Gastrocnemius medialis (tissue), 4 donors: ENCODE data around the gene MTAP. TPM values are rescaled to one million over a fixed set of nuclear protein-coding genes. Genes with fewer than 3 reads are reported as not detected.

ENCODE experiments used
- ATAC-seq, 2 donors: fragments of 150-250 bp; one replicate each; pipeline ENCODE4 v1.9.1; 2016
- DNase-seq, 2 donors: peaks; one replicate each; pipeline ENCODE4 v3.0.0-alpha.2; 2019
- H3K27ac ChIP-seq, 4 donors: fragments of 200-600 bp; sonication (generic); 1 replicate in 1 of 4; 2 replicates in 3 of 4; pipeline ENCODE4 v1.5.1; 2016 to 2018; ENCODE audit warnings: mild to moderate bottlenecking in 2 of 4, moderate library complexity in 1 of 4
- H3K27me3 ChIP-seq, 3 donors: fragments of 200-600 bp; sonication (generic) in 2 of 3; 1 replicate in 1 of 3; 2 replicates in 2 of 3; pipeline versions ENCODE4 v1.5.1 to v1.6.0; 2016 to 2019; ENCODE audit warnings: mild to moderate bottlenecking in 1 of 3, moderate library complexity in 1 of 3
- H3K36me3 ChIP-seq, 2 donors: fragments of 200-600 bp; sonication (generic) in 1 of 2; one replicate each; pipeline ENCODE4 v1.5.1; 2017 to 2018
- H3K4me1 ChIP-seq, 2 donors: fragments of 200-600 bp; sonication (generic) in 1 of 2; one replicate each; pipeline ENCODE4 v1.5.1; 2016 to 2017; ENCODE audit warnings: mild to moderate bottlenecking in 2 of 2
- H3K4me3 ChIP-seq, 4 donors: fragments of 200-600 bp; sonication (generic) in 3 of 4; 1 replicate in 1 of 4; 2 replicates in 3 of 4; pipeline ENCODE4 v1.5.1; 2016 to 2019; ENCODE audit warnings: mild to moderate bottlenecking in 2 of 4
- H3K9me3 ChIP-seq, 3 donors: fragments of 200-600 bp; sonication (generic) in 2 of 3; 1 replicate in 1 of 3; 2 replicates in 2 of 3; pipeline ENCODE4 v1.5.1; 2016 to 2019
- POLR2A ChIP-seq, 2 donors: fragments of 450-650 bp; IDR thresholded peaks; one replicate each; pipeline ENCODE4 v1.6.1; 2017; ENCODE audit warnings: antibody characterized with exemption in 2 of 2, mild to moderate bottlenecking in 2 of 2, moderate library complexity in 2 of 2
- in situ Hi-C, 4 donors: fragments of 200-750 bp; cut with MboI; loops; one replicate each; pipeline versions ENCODE4 v1.15.0 to v1.8.0; 2017; ENCODE audit warnings: low sequenced_read_pairs in 4 of 4
- intact Hi-C: fragments of 100-400 bp; cut with DNase I; formaldehyde crosslinking; loops from one replicate; pipeline ENCODE4 v1.15.1; 2023; ENCODE audit warnings: low total_unique reads
- total RNA-seq, 4 donors: library from RNA; depleted of rRNA; stranded (reverse); fragments of >200 nt; gene quantifications; one replicate each; pipeline versions ENCODE4 v1.1.0 to v1.2.3, GENCODE V29; 2016
- TF ChIP-seq, protein P1 (sequence below), 5 experiments: fragments of 450-650 bp in 3 of 5; fragments of 200-600 bp in 2 of 5; sonication (generic) in 2 of 5; IDR thresholded peaks in 4 of 5; conservative IDR thresholded peaks in 1 of 5; 1 replicate in 4 of 5; 2 replicates in 1 of 5; pipeline ENCODE4 v1.5.1; 2016 to 2019; ENCODE audit warnings: antibody characterized with exemption in 5 of 5, mild to moderate bottlenecking in 3 of 5, moderate library complexity in 3 of 5

The MTAP gene
- total RNA-seq, 4 donors from 2014 or later, result 6.2 to 11.0 (median 9.4) TPM

DNA sequence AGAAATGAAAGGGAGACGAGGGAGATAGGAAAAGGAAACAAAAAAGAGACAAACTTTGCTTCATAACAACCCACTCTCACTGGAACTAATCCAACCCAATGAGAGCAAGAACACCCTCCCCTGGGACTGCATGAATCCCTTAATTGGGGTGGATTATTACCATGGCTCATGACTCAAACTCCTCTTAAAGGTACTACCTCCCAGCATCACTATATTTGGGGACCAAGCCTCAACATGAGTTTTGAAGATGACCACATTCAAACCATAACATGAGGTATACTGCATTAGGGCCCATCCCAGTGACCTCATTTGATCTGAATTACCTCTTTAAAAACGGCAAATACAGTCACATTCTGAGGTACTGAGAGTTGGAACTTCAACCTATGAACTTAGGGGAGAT lies 8.0 kb downstream of the MTAP start:
- no peak for TF ChIP-seq POLR2A (IDR thresholded peaks at IDR 0.05)
- TF ChIP-seq, protein P1, sequence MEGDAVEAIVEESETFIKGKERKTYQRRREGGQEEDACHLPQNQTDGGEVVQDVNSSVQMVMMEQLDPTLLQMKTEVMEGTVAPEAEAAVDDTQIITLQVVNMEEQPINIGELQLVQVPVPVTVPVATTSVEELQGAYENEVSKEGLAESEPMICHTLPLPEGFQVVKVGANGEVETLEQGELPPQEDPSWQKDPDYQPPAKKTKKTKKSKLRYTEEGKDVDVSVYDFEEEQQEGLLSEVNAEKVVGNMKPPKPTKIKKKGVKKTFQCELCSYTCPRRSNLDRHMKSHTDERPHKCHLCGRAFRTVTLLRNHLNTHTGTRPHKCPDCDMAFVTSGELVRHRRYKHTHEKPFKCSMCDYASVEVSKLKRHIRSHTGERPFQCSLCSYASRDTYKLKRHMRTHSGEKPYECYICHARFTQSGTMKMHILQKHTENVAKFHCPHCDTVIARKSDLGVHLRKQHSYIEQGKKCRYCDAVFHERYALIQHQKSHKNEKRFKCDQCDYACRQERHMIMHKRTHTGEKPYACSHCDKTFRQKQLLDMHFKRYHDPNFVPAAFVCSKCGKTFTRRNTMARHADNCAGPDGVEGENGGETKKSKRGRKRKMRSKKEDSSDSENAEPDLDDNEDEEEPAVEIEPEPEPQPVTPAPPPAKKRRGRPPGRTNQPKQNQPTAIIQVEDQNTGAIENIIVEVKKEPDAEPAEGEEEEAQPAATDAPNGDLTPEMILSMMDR (IDR thresholded peaks at IDR 0.05 in 4 of 5, conservative IDR thresholded peaks at IDR 0.05 in 1 of 5), result no peak
- in situ Hi-C loops (loop anchor here (5.0 to 25.0 kb wide), 8 partner anchors 194 to 644 kb away; partner anchors contain the start of genes CDKN2B (in 4 of the 4) and DMRTA1 (in 1 of the 4)), intact Hi-C loops (loop anchor here (5.0 kb wide), 2 partner anchors 182 to 292 kb away; partner anchors contain the start of genes CDKN2A and CDKN2B-AS1)
- Histone ChIP-seq H3K4me1 (peaks cover 14 to 17% of the 10 kb centered on the region in 2 donors), H3K27ac (no peak overlapping the region), H3K27me3 (no peaks in the 10 kb centered on the region), H3K4me3 (no peak overlapping the region), H3K9me3 (no peaks in the 10 kb centered on the region), H3K36me3 (peaks cover 0 to under 1% of the 10 kb centered on the region in 2 donors)
- ATAC-seq, result no peak
- no peak for DNase-seq

DNA sequence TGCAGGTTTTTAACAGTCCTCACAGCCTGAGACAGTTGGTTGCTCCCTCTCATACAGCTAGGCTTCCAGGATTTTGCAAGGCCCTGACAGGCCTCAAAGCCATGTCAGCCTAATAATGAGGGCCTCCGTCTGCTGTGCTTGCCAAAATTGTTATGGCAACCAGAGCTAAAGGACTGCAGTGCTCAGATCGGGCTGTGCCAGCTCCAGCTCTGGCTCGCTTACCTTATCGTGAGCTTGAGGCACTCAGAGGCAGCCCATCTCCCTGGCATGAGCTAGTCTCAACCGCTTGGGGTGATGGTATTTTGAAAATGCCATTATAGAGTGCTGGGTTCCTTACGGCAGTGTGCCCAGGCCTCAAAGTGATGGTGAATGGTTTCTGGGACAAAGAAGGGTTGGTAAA lies 8.4 kb downstream of the MTAP start:
- intact Hi-C loops (loop anchor here (5.0 kb wide), 2 partner anchors 181 to 291 kb away; partner anchors contain the start of genes CDKN2A and CDKN2B-AS1), in situ Hi-C loops (loop anchor here (5.0 to 25.0 kb wide), 8 partner anchors 194 to 644 kb away; partner anchors contain the start of genes CDKN2B (in 4 of the 4) and DMRTA1 (in 1 of the 4))
- TF ChIP-seq, protein P1 (IDR thresholded peaks at IDR 0.05 in 4 of 5, conservative IDR thresholded peaks at IDR 0.05 in 1 of 5), result no peak
- no peak for TF ChIP-seq POLR2A (IDR thresholded peaks at IDR 0.05)
- no peak overlapping the region for H3K27ac ChIP-seq
- DNase-seq, result no peak
- peaks cover 0 to 6% of the 10 kb centered on the region in 2 donors for H3K36me3 ChIP-seq
- no peak for ATAC-seq
- peaks cover 13 to 17% of the 10 kb centered on the region in 2 donors for H3K4me1 ChIP-seq
- H3K9me3 ChIP-seq, result no peaks in the 10 kb centered on the region
- no peak overlapping the region for H3K4me3 ChIP-seq
- no peaks in the 10 kb centered on the region for H3K27me3 ChIP-seq

DNA sequence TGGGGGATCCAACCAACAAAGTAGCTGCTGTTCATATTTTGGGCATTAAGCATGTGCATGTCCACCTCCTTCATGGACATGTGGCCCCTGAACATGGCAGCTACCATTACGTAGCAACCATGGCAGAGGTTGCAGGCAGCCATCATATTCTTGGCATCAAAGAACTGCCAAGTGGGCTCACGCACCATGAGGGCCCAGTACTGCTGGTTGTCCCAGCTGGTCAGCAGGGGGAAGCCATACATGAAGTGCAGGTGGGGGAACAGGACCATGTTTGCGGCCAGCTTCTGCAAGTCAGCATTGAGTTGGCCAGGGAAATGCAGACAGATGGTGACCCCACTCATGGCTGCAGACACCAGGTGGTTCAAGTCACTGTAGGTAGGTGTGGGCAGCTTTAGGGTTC lies 9.5 kb downstream of the MTAP start:
- Histone ChIP-seq H3K27me3 (no peaks in the 10 kb centered on the region), H3K27ac (no peak overlapping the region), H3K4me3 (no peak overlapping the region), H3K4me1 (peaks cover 8 to 17% of the 10 kb centered on the region in 2 donors), H3K36me3 (peaks cover 0 to 8% of the 10 kb centered on the region in 2 donors), H3K9me3 (no peaks in the 10 kb centered on the region)
- no peak for DNase-seq
- no peak for ATAC-seq
- no peak for TF ChIP-seq POLR2A (IDR thresholded peaks at IDR 0.05)
- TF ChIP-seq, protein P1 (IDR thresholded peaks at IDR 0.05 in 4 of 5, conservative IDR thresholded peaks at IDR 0.05 in 1 of 5), result no peak
- in situ Hi-C loops, result loop anchor here (5.0 to 25.0 kb wide), 8 partner anchors 193 to 643 kb away; partner anchors contain the start of genes CDKN2B (in 4 of the 4) and DMRTA1 (in 1 of the 4)
- intact Hi-C loops, result loop anchor here (2.0 to 5.0 kb wide), 4 partner anchors 180 to 307 kb away; partner anchors contain the start of genes CDKN2A and CDKN2B-AS1

DNA sequence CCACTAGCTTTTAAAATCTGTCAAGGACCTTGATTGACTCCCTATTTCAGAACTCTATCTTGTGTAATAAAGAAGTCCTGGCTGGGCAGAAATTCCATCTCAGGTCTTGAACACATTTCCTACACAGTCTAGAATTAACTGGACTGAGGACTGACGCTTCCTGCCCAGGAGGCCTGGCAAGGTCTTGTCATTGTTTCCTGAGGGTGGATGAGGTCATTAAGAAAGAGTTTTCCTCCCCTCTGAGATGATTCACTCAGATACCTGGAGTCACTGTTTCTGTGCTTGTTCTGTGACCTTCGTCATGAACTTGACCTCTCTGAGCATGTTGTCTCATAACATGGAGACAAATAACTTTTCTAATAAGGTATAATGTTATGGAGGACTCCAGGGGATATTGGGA lies 10.0 kb downstream of the MTAP start:
- no peak for DNase-seq
- in situ Hi-C loops, result loop anchor here (5.0 to 25.0 kb wide), 8 partner anchors 192 to 642 kb away; partner anchors contain the start of genes CDKN2B (in 4 of the 4) and DMRTA1 (in 1 of the 4)
- intact Hi-C loops, result loop anchor here (2.0 to 5.0 kb wide), 4 partner anchors 180 to 306 kb away; partner anchors contain the start of genes CDKN2A and CDKN2B-AS1
- H3K4me1 ChIP-seq, result peaks cover 10 to 17% of the 10 kb centered on the region in 2 donors
- H3K9me3 ChIP-seq, result no peaks in the 10 kb centered on the region
- H3K36me3 ChIP-seq, result peaks cover 0 to 8% of the 10 kb centered on the region in 2 donors
- ATAC-seq, result no peak
- H3K27ac ChIP-seq, result no peak overlapping the region
- no peak for TF ChIP-seq POLR2A (IDR thresholded peaks at IDR 0.05)
- TF ChIP-seq, protein P1 (IDR thresholded peaks at IDR 0.05 in 4 of 5, conservative IDR thresholded peaks at IDR 0.05 in 1 of 5), result no peak
- H3K27me3 ChIP-seq, result no peaks in the 10 kb centered on the region
- no peak overlapping the region for H3K4me3 ChIP-seq
